HG02870 (cell line): ENCODE measurements around the gene PDGFD.

Experiments
- ATAC-seq: cut with Tn5 transposase; IDR thresholded peaks from one replicate; pipeline ENCODE4 v1.9.1; 2021; ENCODE audit warnings: mild to moderate bottlenecking, moderate library complexity; ENCODE audit not compliant: unreplicated experiment

PDGFD gene

DNA sequence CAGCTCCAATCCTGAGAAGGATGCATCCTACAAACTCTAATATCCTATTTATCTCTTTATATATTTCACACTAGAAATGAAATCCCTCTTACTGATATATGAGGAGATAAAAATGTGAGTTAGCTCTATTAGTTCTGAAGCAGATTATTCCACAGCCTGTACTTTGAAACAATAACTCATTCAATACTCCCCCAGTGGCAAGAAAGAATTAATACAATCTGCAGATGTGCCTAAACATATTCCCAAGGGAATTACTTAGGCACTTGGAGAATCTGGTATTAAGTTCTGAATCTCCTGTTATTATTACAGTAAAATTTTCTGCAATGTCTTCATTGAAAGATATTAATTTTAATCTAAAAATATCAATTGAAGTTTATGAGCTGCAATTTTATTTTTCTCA is 68.2 kb downstream of the PDGFD start:
- ATAC-seq: no peak

- ATAC-seq: no peak
These were observed 69.4 kb downstream of the PDGFD start for GRCh38 chr11:104094576-104094975.

DNA sequence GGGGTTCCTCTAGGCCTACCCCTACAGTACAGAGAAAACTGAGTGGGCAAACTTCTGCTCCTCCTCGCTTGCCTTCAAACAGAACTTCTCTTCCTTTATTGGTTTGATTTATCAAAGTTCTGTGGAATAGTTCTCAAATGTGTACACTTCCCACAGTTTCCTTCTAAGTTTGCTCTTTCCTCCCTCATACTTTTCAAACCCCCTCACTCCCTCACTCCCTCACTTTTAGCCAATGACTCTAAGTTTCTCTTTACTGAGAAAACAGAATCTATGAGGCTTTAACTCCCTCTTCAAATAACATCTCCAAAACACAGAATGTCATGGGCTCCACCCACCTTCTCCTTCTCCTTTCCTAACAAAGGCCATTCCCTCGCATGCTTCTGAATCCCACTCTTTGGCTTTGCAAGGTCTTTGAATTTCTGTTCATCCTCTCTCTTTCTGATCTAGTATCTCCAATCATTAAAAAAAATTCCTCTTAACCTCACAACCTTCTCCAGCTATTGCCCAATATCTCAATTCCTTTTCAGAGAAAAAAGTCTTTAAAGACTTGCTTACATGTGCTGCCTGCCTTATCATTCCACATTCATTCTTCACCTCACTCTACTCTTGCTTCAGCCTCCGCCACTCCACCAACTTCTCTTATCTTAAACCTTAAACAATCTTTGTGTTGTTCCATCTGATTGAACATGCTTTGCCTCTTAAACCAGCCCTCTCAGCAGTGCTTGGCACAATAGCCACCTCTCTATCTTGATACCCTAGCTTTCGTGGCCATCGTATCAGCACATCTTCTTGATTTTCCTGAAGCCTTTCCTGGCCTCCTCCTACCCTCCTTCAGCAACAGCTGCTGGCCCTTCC is 70.3 kb downstream of the PDGFD start:
- no peak for ATAC-seq

GRCh38 chr11:104092744-104093143 is 71.2 kb downstream of the PDGFD start:
- ATAC-seq: no peak

- ATAC-seq: no peak
These were observed 72.5 kb downstream of the PDGFD start for GRCh38 chr11:104091281-104092096.

GRCh38 chr11:104090767-104091166 is 73.2 kb downstream of the PDGFD start:
- ATAC-seq: no peak

GRCh38 chr11:104089481-104089880 is 74.5 kb downstream of the PDGFD start:
- no peak for ATAC-seq

- no peak for ATAC-seq
These were observed 77.3 kb downstream of the PDGFD start for GRCh38 chr11:104086621-104087020.

GRCh38 chr11:104078995-104079394 is 85.0 kb downstream of the PDGFD start:
- no peak for ATAC-seq

- ATAC-seq: no peak
These were observed 85.7 kb downstream of the PDGFD start for GRCh38 chr11:104078245-104078644.

GRCh38 chr11:104076455-104076854 is 87.5 kb downstream of the PDGFD start:
- ATAC-seq: no peak

- ATAC-seq: no peak
These were observed 88.2 kb downstream of the PDGFD start for GRCh38 chr11:104075706-104076105.

- no peak for ATAC-seq
These were observed 88.9 kb downstream of the PDGFD start for GRCh38 chr11:104075091-104075490.

GRCh38 chr11:104073950-104074705 is 89.8 kb downstream of the PDGFD start:
- ATAC-seq: peak; percentile 79

GRCh38 chr11:104067534-104067933 is 96.4 kb downstream of the PDGFD start:
- no peak for ATAC-seq

GRCh38 chr11:104064034-104064630 is 99.8 kb downstream of the PDGFD start:
- no peak for ATAC-seq

- no peak for ATAC-seq
These were observed 102.0 kb downstream of the PDGFD start for GRCh38 chr11:104061853-104062521.

DNA sequence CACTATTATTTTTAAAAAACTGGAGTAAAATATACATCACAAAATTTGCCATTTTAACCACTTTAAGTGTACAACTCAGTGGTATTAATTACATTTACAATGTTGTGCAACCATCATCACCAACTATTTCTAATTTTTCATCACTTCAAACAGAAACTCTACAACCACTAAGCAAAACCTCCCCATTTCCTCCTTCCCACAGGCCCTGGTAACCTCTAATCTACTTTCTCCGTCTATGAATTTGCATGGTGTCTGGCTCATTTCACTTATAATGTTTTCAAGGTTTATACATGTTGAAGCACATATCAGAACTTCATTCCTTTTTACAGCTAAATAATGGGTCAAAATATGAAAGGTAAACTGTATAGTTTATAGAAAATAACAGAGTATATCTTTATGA is 103.1 kb downstream of the PDGFD start:
- ATAC-seq: peak; percentile 77

DNA sequence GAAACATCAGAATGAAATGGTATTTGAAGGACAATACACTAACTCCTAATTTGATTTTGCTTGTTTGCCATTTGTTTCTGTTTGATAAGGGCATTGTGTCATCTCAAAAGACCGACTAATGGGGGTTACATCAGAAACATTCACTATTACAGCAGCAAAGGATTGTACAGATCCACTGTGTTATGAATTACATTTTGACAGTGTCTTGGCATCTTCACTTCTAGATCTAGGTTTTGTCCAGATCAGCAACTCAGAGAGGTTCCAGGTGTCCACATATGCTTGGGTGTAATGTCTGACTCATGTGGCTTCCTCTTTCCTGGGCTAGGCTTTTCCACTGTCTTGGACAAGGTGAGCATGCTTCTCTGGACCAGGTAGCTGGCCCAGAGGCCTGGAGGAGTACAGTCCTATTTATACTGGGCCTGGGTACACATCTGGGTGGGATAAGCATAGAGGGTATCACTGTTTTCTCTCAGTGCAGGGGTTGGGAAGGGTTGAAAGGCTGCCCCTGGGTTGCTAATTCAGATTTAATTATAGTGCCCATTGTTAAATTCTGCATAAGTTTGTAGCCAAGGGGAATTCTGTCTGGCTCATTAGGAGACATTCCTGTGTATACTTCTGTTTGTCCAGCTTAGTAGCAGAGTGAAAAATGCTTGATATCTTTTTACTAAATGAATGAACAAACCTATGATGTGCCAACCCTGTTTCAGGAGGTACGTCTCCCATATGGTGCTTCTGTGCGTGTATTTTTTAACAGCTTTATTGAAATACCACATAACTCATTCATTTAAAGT is 103.7 kb downstream of the PDGFD start:
- no peak for ATAC-seq

GRCh38 chr11:104058680-104059079 is 105.3 kb downstream of the PDGFD start:
- ATAC-seq: no peak
